ENCODE measurements around the gene MAP2K7.

Gene MAP2K7

GRCh38 chr19:7913652-7914051, 10.0 kb downstream of the MAP2K7 start:
- TF ChIP-seq ZFX (IDR thresholded peaks at IDR 0.05): no peak
- TF ChIP-seq CTCF (conservative IDR thresholded peaks at IDR 0.05): no peak
- no peak overlapping the region for H3K27ac ChIP-seq

GRCh38 chr19:7914099-7914498, 10.4 kb downstream of the MAP2K7 start:
- no peak for TF ChIP-seq CTCF (conservative IDR thresholded peaks at IDR 0.05)
- TF ChIP-seq ZFX (IDR thresholded peaks at IDR 0.05): no peak
- no peak overlapping the region for H3K27ac ChIP-seq

- H3K27ac ChIP-seq: peak within 1 kb of the TSS; percentile 78; the same call in 1 of the 2 replicates
- no peak for TF ChIP-seq CTCF (conservative IDR thresholded peaks at IDR 0.05)
- no peak for TF ChIP-seq ZFX (IDR thresholded peaks at IDR 0.05)
These were observed 10.9 kb downstream of the MAP2K7 start, which contains the start of gene TGFBR3L for GRCh38 chr19:7914598-7915045. TSS of gene TGFBR3L (plus strand) at chr19:7914830.

- H3K27ac ChIP-seq: peak overlapping the region; percentile 78
- TF ChIP-seq CTCF (conservative IDR thresholded peaks at IDR 0.05) (no peak), ZFX (IDR thresholded peaks at IDR 0.05) (no peak)
These were observed 11.8 kb downstream of the MAP2K7 start for GRCh38 chr19:7915250-7916102.

GRCh38 chr19:7916103-7916954, 12.7 kb downstream of the MAP2K7 start:
- H3K27ac ChIP-seq: peak overlapping the region; percentile 78
- TF ChIP-seq CTCF (conservative IDR thresholded peaks at IDR 0.05) (no peak; the same call in 1 of the 2 replicates), ZFX (IDR thresholded peaks at IDR 0.05) (peak; percentile 81; the same call in 1 of the 2 replicates)

GRCh38 chr19:7916955-7917266, 13.2 kb downstream of the MAP2K7 start:
- TF ChIP-seq ZFX (IDR thresholded peaks at IDR 0.05) (no peak), CTCF (conservative IDR thresholded peaks at IDR 0.05) (no peak)
- H3K27ac ChIP-seq: peak overlapping the region; percentile 78
